Endothelial cell (in vitro differentiated cells): ENCODE results near the gene FGF19. TPM values are rescaled to one million over a fixed set of nuclear protein-coding genes. Genes with fewer than 3 reads are reported as not detected.

Experiments
- DNase-seq: peaks from one replicate; pipeline ENCODE4 v3.0.0; 2021; ENCODE audit warnings: low spot score
- H3K27ac Mint-ChIP-seq: one replicate; pipeline ENCODE4 v1.8.0; 2021; ENCODE audit warnings: mixed read lengths, inconsistent platforms; ENCODE audit not compliant: unreplicated experiment
- H3K27me3 Mint-ChIP-seq: one replicate; pipeline ENCODE4 v1.8.0; 2021; ENCODE audit warnings: mild to moderate bottlenecking, moderate library complexity, mixed read lengths, inconsistent platforms; ENCODE audit not compliant: unreplicated experiment
- H3K36me3 Mint-ChIP-seq: one replicate; pipeline ENCODE4 v1.8.0; 2021; ENCODE audit warnings: mild to moderate bottlenecking, low read depth, mixed read lengths, inconsistent platforms; ENCODE audit not compliant: unreplicated experiment
- H3K4me1 Mint-ChIP-seq: one replicate; pipeline ENCODE4 v1.8.0; 2021; ENCODE audit warnings: mild to moderate bottlenecking, mixed read lengths, inconsistent platforms; ENCODE audit not compliant: unreplicated experiment
- H3K4me3 Mint-ChIP-seq: one replicate; pipeline ENCODE4 v1.8.0; 2021; ENCODE audit warnings: mild to moderate bottlenecking, mixed read lengths, inconsistent platforms; ENCODE audit not compliant: unreplicated experiment
- H3K9me3 Mint-ChIP-seq: one replicate; pipeline ENCODE4 v1.8.0; 2021; ENCODE audit warnings: mixed read lengths, inconsistent platforms; ENCODE audit not compliant: unreplicated experiment
- total RNA-seq: library from RNA; stranded (reverse); fragmentation: NEBNext Ultra II Directional; extraction: Animal tissue kit (Norgen Biotek cat#: 25700); gene quantifications from one replicate; pipeline ENCODE4 v1.2.1, GENCODE V29; 2021; ENCODE audit not compliant: unreplicated experiment
- TF ChIP-seq, protein P1 (sequence below): fragments of 200-600 bp; sonication (generic); IDR thresholded peaks from one replicate; pipeline ENCODE4 v1.5.0; 2021; ENCODE audit warnings: antibody characterized with exemption; ENCODE audit not compliant: unreplicated experiment

FGF19 gene
- total RNA-seq, 1 donor from 2014 or later: not detected

DNA sequence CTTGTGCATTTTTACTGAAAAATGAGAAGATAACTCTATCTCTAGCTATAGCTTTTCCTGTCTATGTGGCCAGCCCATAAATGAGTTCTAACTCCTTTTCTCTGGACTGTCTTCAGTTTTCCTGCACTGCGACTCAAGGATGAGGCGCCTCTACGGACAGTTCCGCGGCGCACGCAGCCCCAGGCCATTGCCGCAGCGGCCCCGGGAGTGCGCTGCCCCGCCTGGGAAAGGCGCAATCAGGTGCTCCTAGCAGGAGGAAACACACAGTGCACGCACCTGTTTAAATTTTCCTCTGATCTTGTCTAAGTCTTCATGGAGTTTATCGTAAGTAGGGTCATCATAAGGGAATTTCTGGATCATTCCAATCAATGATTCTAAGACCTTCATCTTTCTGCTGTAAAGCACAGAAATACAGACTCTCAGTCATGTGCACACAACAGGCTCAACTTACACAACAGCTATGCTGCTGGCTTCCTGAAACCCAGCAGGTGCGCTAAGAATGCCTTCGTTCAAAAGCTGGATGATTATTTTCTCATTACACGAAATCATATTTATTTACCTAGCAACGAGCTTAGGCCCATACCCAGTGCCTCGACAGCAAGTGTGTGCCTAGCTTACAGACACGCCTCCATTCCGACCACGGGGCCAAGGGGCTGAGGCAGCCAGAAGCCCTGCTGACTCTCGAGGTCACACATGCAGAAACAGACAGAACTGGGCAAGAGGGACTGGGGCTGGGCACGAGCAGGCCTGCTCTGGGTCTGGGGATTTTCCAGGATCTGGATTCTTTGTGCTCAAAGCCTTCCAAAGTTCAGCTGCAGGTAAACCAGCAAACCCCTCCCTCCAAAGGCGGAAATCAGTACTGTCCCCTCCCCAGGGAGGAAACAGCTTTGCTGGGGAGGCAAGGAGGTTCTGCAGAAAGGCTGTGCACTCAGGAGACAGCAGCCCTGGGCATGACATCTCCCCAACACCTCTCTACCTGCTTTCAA is 35.9 kb downstream of the FGF19 start:
- Mint-ChIP-seq H3K27ac (no peak overlapping the region), H3K9me3 (no peaks in the 10 kb centered on the region), H3K4me3 (peak overlapping the region; percentile 5), H3K27me3 (peaks cover 4% of the 10 kb centered on the region), H3K36me3 (peaks cover 30% of the 10 kb centered on the region), H3K4me1 (no peaks in the 10 kb centered on the region)
- TF ChIP-seq, protein P1, sequence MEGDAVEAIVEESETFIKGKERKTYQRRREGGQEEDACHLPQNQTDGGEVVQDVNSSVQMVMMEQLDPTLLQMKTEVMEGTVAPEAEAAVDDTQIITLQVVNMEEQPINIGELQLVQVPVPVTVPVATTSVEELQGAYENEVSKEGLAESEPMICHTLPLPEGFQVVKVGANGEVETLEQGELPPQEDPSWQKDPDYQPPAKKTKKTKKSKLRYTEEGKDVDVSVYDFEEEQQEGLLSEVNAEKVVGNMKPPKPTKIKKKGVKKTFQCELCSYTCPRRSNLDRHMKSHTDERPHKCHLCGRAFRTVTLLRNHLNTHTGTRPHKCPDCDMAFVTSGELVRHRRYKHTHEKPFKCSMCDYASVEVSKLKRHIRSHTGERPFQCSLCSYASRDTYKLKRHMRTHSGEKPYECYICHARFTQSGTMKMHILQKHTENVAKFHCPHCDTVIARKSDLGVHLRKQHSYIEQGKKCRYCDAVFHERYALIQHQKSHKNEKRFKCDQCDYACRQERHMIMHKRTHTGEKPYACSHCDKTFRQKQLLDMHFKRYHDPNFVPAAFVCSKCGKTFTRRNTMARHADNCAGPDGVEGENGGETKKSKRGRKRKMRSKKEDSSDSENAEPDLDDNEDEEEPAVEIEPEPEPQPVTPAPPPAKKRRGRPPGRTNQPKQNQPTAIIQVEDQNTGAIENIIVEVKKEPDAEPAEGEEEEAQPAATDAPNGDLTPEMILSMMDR: no peak
- DNase-seq: no peak

DNA sequence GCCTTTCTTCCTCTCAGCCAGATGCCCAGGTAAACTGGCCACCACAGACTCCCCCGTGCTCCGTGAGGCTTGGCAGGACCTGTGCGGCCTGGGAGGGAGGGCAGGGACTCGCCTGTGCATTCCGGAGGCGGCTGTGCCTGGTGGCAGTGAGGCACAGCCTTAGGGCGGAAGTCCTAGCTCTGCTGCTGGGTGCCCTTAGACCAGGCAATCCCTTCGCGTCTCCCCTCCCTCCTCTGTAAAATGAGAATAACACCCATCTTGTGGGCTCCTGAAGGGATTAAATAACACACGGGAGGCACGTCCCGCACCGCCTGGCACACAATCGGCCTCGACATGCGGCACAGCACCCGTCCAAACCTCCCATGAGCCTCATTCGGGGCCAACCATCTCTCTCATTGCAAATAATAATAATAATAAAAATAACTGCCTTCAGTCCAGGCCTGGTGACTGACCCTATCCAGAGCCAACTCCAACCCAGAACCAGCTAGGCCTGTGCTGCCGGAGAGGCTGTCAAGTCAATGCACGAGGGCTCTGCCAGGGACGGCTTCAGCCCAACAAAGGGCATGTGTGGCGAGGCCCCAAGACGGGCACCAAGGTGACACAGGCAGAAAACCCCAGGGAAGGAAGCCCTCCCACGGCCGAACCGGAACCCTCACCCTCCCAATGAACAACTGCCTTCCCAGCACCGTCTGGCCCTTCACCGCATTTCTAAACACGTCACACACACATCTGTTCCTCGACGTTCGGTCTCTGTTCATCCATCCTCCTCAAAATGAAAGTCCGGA is 36.9 kb downstream of the FGF19 start:
- TF ChIP-seq, protein P1: no peak
- no peak for DNase-seq
- H3K27ac Mint-ChIP-seq: no peak overlapping the region
- no peaks in the 10 kb centered on the region for H3K9me3 Mint-ChIP-seq
- H3K4me1 Mint-ChIP-seq: no peaks in the 10 kb centered on the region
- peaks cover 3% of the 10 kb centered on the region for H3K27me3 Mint-ChIP-seq
- H3K4me3 Mint-ChIP-seq: no peak overlapping the region
- H3K36me3 Mint-ChIP-seq: peaks cover 30% of the 10 kb centered on the region

DNA sequence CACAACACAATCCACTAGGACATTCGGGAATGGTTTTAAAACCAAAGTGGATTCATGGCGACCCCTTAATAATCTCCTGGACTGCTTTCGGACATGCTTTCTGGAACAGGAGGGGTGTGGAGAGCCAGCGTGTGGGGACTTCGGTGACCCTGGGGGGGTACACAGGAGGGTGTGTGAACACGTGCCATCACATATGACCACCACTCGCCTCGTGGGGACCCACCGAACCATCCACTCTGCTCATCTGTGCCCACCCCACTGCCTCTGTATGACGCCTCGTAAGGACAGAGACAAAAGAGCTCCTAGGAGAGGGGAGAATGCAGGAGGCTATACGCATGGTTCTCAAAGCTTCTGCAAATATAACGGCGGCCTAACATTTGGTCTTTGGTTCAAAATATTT is 37.6 kb downstream of the FGF19 start:
- peaks cover 3% of the 10 kb centered on the region for H3K27me3 Mint-ChIP-seq
- H3K4me1 Mint-ChIP-seq: no peaks in the 10 kb centered on the region
- no peaks in the 10 kb centered on the region for H3K9me3 Mint-ChIP-seq
- H3K27ac Mint-ChIP-seq: no peak overlapping the region
- no peak for DNase-seq
- H3K4me3 Mint-ChIP-seq: no peak overlapping the region
- peaks cover 30% of the 10 kb centered on the region for H3K36me3 Mint-ChIP-seq
- TF ChIP-seq, protein P1: no peak

DNA sequence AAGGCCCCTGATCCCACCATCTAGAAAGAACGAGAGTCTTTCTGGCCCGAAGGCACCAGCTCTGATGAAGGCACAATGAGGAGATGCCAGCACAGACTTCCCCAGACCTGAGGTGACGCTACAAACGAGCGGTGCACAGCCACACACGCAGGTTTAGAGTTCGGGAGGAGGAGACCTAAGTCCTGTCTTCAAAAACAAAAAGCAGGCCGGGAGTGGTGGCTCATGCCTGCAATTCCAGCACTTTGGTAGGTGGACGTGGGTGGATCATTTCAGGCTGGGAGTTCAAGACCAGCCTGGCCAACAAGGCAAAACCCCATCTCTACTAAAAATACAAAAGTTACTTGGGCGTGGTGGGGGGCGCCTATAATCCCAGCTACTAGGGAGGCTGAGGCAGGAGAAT is 38.2 kb downstream of the FGF19 start:
- Mint-ChIP-seq H3K4me1 (no peaks in the 10 kb centered on the region), H3K27ac (no peak overlapping the region), H3K9me3 (no peaks in the 10 kb centered on the region), H3K36me3 (peaks cover 30% of the 10 kb centered on the region), H3K4me3 (no peak overlapping the region), H3K27me3 (peaks cover 3% of the 10 kb centered on the region)
- TF ChIP-seq, protein P1: no peak
- DNase-seq: no peak

DNA sequence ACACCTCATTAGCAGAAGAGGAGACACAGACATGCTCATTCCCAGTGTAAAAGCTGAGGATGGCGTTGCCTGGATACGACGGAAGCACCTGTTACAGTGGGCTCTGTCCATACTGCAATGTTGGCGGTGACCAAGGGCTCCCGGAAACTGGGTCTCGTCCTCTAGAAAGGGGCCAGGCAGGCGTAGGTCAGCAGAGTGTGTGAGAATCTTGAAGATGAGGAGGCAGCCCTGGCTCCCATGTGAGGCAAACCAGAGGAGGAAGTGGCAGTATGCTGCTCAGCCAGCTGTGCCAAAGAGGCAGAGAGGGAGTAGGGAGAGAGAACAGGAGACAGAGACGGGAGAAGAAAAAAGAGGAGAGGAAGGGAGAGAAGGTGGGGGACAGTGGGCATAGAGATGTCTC is 38.9 kb downstream of the FGF19 start:
- H3K4me1 Mint-ChIP-seq: no peaks in the 10 kb centered on the region
- H3K27ac Mint-ChIP-seq: peak overlapping the region; percentile 5
- H3K27me3 Mint-ChIP-seq: peaks cover 2% of the 10 kb centered on the region
- H3K4me3 Mint-ChIP-seq: no peak overlapping the region
- no peaks in the 10 kb centered on the region for H3K9me3 Mint-ChIP-seq
- peaks cover 25% of the 10 kb centered on the region for H3K36me3 Mint-ChIP-seq
- no peak for DNase-seq
- TF ChIP-seq, protein P1: no peak
